ENCODE data around the gene MIAT.

MIAT gene

GRCh38 chr22:26684168-26684567 lies 26.8 kb downstream of the MIAT start:
- Histone ChIP-seq H3K4me3 (no peak overlapping the region), H3K36me3 (peaks cover 0 to 29% (median 14%) of the 10 kb centered on the region in 3 donors), H3K27me3 (no peaks in the 10 kb centered on the region), H3K4me1 (peaks cover 0 to 15% (median 6%) of the 10 kb centered on the region in 4 donors), H3K9me3 (no peaks in the 10 kb centered on the region), H3K27ac (no peak overlapping the region)
- intact Hi-C loops (cut with DNase I; ENCODE audit: low total_unique reads) = no loop called here
- no peak for DNase-seq
- no peak for TF ChIP-seq CTCF (IDR thresholded peaks at IDR 0.05)

GRCh38 chr22:26685601-26686000 lies 28.2 kb downstream of the MIAT start:
- H3K4me1 ChIP-seq = peaks cover 0 to 13% (median 6%) of the 10 kb centered on the region in 4 donors
- intact Hi-C loops (cut with DNase I; ENCODE audit: low total_unique reads) = no loop called here
- no peak for DNase-seq

GRCh38 chr22:26687439-26687838 lies 30.1 kb downstream of the MIAT start:
- no peak for DNase-seq
- H3K27me3 ChIP-seq = no peaks in the 10 kb centered on the region
- H3K36me3 ChIP-seq = peaks cover 0 to 9% (median under 1%) of the 10 kb centered on the region in 3 donors
- intact Hi-C loops (cut with DNase I; ENCODE audit: low total_unique reads) = no loop called here
- TF ChIP-seq CTCF (IDR thresholded peaks at IDR 0.05) = no peak
- H3K9me3 ChIP-seq = no peaks in the 10 kb centered on the region
- H3K4me3 ChIP-seq = no peak overlapping the region
- no peak overlapping the region for H3K27ac ChIP-seq
- H3K4me1 ChIP-seq = no peaks in the 10 kb centered on the region

More at GRCh38 chr22:26685601-26686000, 28.2 kb downstream of the MIAT start:
- H3K4me3 ChIP-seq = no peak overlapping the region
- no peak overlapping the region for H3K27ac ChIP-seq
- no peaks in the 10 kb centered on the region for H3K9me3 ChIP-seq
- TF ChIP-seq CTCF (IDR thresholded peaks at IDR 0.05) = no peak
- H3K36me3 ChIP-seq = peaks cover 0 to 26% (median 14%) of the 10 kb centered on the region in 3 donors
- H3K27me3 ChIP-seq = no peaks in the 10 kb centered on the region

- Histone ChIP-seq H3K36me3 (peaks cover 5 to 13% (median 11%) of the 10 kb centered on the region in 3 donors), H3K27ac (no peak overlapping the region), H3K4me3 (no peak overlapping the region), H3K27me3 (no peaks in the 10 kb centered on the region), H3K4me1 (no peaks in the 10 kb centered on the region), H3K9me3 (no peaks in the 10 kb centered on the region)
- intact Hi-C loops (cut with DNase I; ENCODE audit: low total_unique reads) = no loop called here
- TF ChIP-seq CTCF (IDR thresholded peaks at IDR 0.05) = no peak
- DNase-seq = no peak
Observed at GRCh38 chr22:26689513-26690301, 32.3 kb downstream of the MIAT start.

- H3K4me1 ChIP-seq = no peaks in the 10 kb centered on the region
- TF ChIP-seq CTCF (IDR thresholded peaks at IDR 0.05) = no peak
- H3K4me3 ChIP-seq = no peak overlapping the region
- H3K27ac ChIP-seq = no peak overlapping the region
- H3K27me3 ChIP-seq = no peaks in the 10 kb centered on the region
- no peaks in the 10 kb centered on the region for H3K9me3 ChIP-seq
- peaks cover 9 to 17% (median 15%) of the 10 kb centered on the region in 3 donors for H3K36me3 ChIP-seq
- no peak for DNase-seq
- intact Hi-C loops (cut with DNase I; ENCODE audit: low total_unique reads) = no loop called here
Observed at GRCh38 chr22:26690654-26691376, 33.4 kb downstream of the MIAT start.

Data from tibial artery (tissue), 4 donors.